Activated CD4-positive, alpha-beta T cell treated with anti-CD3 and anti-CD28 coated beads, Interleukin-2, Interleukin-4, amounts not matched to agents 100 ng/mL and 50 ng/mL, durations not matched to agents 16 hours and 8 hours (primary cell): ENCODE data around the gene NAPB.

Source experiments
- DNase-seq: peaks from one replicate; pipeline ENCODE4 v3.0.0-alpha.2; 2020; ENCODE audit warnings: low spot score

NAPB gene

DNA sequence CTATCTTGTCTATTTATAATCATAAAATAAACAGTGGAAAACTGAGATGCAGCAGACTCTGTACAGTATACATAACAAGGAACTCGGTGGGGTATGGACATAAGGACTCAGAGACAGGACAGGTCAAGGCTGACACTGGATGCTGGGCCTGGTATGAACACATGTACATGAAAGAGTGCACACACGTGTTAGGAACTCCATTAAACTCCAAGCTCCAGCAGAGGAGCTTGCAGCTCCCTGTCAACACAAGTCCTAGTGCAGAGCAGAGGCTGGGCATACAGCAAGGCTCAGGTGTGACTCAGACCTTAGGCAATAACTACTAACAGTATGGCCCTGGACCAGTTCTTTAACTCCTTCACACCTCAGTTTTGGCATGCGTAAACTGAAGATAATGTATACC is 17.1 kb downstream of the NAPB start:
- no peak for DNase-seq

DNA sequence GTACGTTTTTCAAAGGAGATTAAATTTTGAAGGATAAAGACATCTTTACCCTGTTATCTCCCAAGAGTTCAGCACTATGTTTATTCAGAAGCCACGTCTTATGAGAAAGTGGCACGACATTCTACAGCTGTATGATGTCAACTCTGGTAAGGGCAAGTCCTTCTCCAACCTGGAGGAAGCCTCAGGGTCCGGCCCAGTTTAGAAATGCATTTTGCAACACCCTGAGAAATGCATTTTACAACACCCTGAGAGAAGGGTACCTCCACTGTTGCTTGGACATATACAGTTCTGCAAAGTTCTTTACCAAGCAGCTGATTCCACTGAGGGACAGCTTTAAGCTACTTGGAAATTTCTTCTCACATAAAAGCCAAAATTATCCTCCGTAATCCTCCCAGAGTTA is 17.5 kb downstream of the NAPB start:
- no peak for DNase-seq

DNA sequence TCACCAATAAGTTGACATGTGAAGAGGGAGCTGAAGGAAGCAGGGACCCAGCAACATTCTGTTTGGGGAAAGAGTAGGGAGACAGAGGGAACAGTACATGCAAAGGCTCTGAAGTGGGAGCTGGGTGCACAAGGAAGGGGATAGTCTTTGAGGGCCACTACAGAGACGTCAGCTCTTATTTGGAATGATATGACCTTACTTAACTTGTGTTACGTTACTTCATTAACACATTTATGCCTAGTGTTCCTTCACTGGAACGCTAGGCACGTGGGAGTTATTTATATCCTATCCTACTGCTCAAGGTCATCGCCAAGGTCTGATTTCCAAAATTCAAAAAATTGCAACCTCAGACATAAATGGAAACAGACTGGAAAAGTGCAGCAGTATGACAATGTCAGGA is 20.2 kb downstream of the NAPB start:
- DNase-seq = no peak

DNA sequence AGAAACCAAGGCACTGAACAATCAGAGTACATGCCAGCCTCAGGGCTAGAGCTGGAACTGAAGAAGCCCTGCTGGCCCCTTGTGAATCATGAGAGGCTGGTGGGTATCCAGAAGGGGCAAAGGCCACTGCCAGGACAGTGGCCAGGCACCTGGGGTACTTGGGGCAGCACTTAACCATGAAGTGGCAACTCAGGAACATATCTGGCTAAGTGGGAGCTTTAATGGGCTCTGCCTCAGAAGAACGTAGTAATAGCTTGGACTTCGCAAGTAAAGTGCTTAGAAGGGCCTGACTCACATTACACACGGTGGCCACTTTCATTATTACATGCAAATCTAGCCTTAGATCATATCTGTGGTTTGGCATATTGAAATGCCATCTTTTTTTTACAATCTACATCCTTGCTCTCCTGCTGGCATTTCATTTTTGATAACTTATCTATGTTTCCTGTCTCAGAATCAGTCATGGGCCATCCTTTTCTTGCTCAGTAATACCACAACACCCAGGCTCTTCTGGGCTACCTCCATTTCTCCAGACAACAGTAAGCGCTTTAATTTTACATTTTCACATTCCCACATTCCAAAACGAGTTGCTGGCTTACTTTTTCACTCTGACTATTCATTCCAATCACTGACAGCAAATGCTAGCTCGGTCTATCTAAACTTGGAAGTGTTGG is 21.6 kb downstream of the NAPB start:
- DNase-seq = peak; percentile 87

DNA sequence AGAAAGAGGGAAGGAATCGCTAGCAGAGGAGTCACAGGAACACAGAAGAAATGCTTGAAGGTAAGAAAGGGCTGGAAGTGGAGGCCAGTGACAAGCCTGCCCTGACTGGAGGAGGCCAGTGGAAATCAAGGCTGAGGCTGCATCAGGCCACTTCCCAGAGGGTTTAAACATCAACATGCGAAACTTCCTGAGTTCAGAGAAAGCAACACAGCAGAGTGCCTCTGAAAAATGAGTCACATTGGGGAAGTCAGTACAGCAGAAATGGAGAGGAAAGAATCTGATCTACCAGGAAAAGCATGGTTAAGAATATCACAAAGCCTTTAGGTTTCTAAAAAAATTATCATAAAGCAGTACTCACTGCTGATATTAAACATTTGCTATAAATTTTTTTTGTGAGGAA is 23.3 kb downstream of the NAPB start:
- peak; percentile 50 for DNase-seq

DNA sequence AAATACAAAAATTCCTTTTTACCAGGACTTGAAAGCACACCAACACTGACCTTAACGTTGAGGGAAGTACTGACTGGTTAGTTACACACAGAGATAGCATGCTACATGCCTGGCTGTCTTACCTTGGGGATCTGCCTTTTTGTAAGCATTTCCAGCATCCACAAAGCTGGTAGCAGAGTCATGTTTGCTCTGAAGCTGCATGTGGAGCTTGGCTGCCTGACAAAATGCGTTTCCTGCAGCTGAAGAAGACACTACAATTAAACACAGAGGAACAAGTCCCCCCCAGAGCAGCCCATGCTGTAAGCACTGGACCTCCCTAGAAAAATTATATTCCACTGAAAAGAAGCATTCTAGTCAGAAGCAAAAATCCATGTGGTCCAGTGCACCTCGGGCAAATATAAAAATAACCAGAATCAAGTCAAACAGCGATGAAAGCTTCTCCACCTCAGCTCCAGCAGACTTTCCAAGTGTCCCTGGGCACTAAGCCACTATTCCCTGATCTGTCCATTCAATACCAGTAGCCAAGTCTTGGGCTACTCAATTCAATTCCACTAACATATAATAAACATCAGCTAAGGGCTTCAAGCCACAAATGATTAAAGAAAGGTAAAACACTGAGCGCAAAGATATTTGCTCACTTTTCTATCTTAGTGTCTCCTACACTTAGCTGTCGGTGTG is 24.2 kb downstream of the NAPB start:
- DNase-seq = no peak

DNA sequence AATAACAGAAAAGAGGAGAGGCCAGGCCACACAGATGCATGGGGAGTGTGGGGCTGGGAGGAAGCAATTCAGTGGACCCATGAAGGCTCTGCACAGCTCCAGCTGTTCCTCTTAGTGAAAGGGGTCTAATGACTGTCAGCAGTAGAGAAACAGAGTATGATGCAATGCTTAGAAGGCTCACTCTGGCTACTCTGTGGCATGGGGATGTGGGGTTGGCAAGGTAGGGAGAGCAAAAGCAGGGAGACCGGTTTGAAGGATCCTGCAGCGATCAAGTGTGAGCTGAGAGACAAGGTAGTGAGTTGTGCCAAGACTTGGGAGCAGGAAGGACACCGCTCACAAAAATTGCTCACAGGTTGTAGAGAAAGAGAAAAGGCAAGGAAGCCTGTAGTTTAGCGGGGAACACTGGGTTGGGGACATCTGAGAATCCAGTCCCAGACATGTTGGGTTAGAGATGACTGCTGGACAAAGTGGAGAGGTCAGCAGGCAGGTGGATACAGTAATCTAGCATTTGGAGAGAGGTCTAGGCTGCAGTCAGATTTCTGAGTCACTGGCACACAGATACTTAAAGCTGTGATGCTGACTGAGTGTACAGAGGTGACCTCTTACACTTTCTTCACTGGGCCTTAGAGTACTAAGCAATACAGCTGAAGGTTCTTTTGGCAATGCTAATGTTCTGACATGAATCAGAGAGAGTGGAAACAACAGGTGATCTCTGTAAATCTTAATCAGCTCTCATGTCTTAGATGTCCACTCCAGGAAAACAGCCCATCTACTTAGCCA is 27.1 kb downstream of the NAPB start:
- no peak for DNase-seq

DNA sequence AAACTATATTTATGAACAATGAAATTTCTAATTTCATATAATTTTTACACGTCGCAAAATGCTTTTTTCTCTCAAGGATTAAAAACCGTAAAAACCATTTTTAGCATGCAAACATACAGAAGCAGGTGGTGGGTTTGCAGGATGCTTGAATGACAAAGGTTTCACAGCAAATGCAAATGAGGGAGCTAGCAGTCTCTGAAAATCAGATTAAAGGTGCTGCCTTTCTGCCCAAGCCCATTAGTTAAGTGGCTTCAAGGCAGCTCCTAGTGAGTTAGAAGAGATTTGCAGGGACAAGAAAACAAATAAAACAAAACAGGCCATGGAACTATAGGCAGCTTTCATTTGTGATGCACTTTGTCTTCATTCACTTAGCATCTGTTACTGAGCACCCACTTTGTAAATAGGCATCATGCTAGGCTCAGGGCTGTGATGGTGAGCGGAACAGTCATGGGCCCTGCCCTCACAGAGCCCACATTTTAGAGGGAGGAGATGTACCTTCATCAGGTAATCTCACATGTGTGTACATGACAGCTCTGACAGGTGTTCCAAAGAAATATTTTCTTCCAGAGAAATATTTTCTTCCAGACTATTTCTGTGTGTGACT is 29.5 kb downstream of the NAPB start:
- no peak for DNase-seq

DNA sequence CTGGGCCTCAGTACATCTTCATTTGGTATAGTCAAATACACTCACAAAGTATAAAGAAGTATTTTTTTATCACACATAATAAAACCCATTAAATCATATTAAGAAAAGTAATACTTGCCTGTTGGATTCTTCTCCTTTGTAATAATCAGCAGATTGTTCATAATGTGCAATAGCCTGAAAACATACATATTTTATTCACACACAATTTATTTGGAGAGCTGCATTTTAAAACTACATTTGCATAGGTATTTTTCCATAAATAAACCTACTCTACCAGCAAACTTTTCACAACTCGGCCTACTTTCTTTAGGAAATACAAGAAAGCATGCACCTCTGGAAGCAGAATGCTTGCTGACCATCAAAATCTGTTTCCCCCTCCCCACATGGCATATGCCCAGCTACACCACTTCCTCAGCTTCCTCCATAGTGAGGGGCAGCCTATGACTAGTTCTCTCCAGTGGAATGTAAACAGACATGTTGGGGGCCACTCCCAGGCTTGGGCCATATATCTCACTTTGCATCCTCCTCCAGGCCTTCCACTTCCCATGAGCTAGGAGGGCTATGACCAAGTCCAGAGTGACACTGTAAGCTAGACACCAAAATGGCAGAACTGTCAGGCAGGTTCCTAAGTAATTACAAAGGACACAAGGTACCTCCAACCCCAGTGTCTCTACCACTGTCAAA is 31.1 kb downstream of the NAPB start:
- DNase-seq = no peak

DNA sequence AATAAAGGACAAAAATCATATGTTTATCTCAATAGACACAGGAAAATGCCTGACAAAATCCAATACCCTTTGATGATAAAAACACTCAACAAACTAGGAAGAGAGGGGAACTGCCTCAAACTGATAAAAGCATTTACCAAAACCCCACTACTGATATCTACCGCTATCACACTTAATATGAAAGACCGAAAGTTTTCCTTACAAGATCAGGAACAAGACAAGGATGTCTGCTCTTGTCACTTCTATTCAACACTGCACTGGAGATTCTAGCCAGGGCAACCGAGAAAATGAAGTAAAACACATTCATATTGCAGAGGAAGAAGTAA is 34.2 kb downstream of the NAPB start:
- no peak for DNase-seq

DNA sequence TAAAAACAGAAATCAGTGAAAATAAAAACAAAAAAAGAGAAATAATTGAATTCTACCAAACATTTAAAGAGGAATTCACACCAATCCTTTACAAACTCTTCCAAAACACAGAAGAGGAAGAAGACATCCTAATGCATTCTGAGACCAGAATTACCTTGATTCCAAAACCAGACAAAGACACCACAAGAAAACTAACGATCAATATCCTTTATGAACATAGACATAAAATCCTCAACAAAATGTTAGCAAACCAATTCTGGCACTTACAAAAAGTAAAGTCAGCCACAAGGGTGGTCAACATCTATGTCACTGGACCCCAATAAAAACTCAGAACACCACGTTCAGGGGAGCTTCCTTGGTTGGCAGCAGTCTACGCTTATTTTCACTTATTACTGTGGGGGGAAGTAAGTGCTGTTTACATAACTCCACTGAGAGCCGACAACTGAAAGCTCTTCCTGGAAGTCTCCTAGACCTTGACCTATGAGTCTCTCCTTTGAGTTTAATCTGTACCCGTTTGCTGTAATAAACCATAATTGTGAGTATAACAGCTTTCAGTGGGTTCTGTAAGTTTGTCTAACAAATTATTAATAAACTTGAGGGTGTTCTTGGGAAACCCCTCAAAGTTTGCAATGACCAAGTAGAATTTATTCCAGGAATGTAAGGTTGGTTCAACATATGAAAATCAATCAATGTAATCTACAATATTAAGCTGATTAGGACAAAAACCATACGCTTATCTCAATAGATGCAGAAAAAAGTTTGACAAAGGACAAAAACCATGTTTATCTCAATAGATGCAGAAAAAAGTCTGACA is 34.8 kb downstream of the NAPB start:
- no peak for DNase-seq

DNA sequence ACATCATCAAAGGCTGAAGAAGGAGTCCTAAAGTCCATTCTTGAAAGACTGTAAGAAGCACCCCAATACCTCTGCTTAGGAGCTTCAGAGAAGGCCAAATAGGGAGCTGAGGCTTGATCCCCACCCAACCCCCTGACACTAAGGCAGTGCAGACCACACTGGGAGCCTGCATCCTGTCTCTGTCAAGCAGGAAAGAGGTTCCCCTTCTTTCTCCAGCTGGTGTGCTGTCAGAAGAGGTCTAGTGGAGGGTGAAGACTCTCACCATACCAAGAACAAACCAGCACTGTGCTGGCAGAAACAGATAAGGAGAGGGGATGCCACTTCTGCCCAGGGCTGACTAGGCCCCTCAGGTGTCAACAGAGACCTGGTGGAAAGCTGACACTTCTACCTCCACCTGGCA is 39.4 kb downstream of the NAPB start:
- no peak for DNase-seq

DNA sequence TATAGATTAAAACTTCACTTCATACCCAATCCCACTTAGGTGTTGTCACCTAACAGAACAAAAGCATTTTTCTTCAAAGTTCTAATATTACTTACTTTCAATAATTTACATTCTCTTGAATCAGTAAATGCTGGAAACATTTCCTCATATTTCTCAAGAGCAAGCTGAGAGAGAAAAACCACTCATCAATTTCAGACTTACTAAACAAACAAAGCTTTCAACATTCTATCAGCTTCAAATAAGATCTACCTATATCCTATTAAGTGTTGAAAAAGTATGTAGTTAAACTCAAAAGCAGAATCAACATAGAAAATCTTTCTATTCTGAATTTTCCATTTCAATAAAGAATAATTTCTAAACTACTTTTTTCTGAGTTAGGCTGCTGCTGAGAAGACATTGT is 41.5 kb downstream of the NAPB start:
- no peak for DNase-seq

DNA sequence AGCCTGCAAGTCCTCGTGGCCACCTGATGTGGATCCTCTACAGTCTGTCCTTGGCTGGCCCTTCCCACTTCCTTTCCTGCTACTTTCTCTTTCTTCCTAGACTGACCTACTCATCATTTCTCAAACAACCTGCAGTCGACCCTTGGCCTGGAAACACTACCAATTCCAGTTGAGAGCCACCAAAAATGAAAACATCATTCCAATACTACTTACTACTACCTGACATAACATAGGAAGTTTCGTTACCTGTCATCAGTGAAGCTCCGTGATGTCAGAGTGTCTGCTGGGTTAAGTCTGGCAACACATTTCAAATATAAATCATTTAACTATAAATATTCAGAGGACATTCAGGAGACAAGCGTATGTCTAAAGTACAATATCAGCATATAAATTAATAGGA is 45.5 kb downstream of the NAPB start:
- no peak for DNase-seq

DNA sequence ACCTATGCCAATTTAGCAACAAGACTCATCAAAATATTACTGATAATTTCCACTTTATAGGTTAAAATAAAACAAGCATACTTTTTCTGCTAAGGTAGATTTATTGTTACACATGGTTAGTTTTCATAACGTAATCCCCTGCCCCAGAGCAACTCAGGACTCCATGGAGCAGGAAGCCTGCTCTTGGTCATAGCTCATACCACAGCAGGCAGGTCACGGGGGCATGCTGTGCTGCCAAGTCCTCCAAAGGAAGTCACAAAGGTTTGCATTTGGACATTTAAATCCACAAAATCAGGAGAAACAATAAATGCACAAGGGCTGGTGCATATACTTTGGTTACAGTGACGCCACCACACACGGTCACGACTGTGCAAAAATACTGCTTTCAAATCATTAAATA is 46.8 kb downstream of the NAPB start:
- DNase-seq = no peak

DNA sequence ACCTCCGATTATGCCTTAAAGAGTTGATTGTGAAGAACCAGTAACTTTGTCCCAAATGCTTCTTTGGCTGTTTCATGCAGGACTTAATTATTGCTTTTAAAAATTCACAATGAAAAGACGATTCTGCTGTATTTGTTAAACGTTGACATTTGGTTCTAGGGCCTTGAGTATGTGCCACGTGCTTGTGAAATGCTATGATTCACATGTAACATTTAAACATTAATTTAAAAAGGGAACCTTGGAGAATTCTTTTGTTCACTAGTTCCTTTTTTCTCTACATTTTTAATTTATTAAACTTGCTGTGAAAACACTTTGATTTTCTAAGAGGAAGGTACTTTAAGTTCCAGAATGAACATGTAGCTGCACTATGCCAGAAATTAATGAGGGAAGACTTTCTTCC is 49.8 kb downstream of the NAPB start:
- no peak for DNase-seq

DNA sequence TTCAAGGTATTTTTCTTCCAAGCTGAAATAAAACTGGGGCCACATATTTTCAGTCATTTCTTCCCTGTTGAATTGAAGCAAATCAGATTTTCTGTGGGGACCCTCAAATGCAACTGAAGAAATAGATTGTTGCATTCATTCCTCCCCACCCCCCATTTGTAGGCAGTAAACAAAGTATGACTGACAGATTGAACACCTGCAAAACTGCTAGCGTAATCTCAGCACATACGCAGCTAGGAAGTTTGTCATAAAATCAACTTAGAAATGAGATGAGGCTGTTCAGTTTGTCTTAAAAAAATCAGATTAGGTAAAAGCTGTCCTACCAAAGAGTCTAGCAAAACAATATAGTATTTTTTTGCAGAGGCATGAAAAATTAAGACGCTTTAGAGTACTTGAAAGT is 50.4 kb downstream of the NAPB start:
- DNase-seq = no peak

DNA sequence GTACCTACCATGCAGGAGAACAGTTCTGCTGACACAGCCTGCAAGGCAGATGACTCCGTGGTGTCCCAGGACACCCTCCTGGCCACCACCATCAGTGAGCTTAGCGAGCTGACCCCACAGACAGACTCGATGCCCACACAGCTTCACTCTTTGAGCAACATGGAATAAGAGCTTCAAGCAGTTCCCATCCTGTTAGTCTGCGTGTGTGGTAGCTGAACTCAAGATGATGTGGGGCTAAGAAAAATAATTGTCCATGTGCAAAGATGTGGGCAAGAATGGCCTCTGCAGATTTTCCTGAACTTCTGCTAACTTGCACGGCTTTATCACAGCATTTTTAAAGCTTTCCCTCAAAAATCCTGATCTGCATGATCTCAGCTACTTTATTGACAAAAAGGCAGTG is 51.0 kb downstream of the NAPB start:
- DNase-seq = no peak

DNA sequence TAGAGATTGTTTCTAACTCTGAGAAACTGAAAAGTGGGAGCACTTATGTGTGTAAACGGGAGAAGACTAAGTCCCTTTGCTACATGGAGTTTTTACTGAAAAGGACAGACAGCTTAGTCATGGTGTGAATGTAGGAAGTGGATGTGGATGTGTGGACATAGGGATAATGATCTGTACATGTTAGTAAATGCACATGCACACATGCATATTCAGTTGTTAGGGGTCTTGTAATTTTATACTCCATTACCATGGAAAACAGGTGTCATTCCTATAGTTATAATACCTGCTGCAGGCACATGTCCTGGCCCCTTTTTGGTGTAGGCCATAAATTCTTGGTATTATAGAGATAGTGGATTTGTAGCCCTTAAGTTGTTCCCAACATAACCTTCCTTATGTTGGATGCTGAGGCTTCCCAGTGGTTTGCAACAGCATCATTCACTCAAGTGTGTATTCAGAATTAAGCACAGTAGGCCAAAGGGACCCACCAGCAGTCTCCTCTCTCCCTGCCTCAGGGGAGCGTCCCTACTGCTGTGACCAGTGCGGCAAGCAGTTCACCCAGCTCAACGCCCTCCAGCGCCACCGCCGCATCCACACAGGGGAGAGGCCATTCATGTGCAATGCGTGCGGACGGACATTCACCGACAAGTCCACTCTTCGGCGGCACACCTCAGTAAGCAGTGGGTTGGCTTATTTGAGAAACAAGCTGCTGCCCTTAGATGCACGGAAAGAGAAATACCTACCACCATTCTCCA is 52.0 kb downstream of the NAPB start:
- no peak for DNase-seq

DNA sequence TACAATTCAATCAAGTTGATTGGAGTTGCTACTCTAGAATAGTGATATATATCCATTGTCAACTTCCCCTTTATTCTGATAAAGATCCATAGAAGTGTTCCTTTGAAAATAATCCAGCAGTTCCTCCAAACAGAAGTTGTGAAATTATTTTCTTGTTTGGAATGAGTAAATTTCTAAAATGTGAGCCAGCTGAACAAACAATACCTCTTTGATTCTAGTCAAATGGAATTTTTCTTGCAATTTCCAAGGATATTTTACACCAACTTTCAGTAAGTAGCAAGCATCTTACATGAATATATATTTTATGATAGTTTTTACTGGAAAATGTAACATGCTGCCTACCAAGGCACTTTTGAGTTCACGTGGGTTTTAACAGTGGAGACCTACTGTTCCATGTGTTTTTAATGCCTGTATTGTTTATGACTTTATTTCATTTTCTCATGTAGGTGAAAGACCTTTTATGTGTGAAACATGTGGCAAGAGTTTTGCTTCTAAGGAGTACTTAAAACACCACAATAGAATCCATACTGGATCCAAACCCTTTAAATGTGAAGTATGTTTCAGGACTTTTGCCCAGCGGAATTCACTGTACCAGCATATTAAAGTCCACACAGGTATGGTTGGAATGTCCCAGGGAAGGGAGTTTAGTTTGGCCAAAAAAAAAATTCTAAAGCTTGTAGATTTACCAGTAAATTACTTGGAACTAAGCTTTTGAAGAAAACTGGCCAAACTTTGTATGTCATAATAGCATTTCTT is 52.8 kb downstream of the NAPB start:
- DNase-seq = no peak
